ENCODE results near the gene C10orf90. TPM values are rescaled to one million over a fixed set of nuclear protein-coding genes. Genes with fewer than 3 reads are reported as not detected.

Gene C10orf90
- total RNA-seq, 1 experiment from 2014 or later: not detected

GRCh38 chr10:126518218-126519080 lies 152.0 kb downstream of the C10orf90 start:
- no peak for DNase-seq (ENCODE audit: unreplicated experiment)
- peaks cover 17% of the 10 kb centered on the region for H3K4me1 Mint-ChIP-seq (ENCODE audit: insufficient read depth, unreplicated experiment)
- BruUV-seq (replicated peaks): no TSS peak

DNA sequence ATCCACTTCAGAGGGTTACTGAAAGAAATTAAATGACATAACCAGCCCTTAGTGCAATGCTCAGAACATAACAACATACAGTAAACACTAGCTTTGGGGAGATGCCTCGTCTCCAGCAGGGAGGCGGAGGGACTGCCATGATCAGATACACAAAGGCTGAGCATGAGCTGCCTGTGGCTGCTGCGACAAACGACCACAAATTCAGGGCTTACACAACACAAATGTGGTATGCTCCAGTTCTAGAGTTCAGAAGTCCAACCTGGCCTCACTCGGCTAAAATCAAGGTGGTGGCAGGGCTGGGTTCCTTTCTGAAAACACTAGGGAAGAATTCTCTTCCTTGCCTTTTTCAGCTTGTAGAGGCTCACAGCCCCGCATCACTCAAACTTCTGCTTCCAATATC lies 154.0 kb downstream of the C10orf90 start:
- intact Hi-C loops (cut with micrococcal nuclease): no loop called here
- CTCF ChIA-PET: no interaction called here
- TF ChIP-seq CTCF (IDR thresholded peaks at IDR 0.05; ENCODE audit: unreplicated experiment): no peak
- Mint-ChIP-seq H3K36me3 (ENCODE audit: insufficient read depth, unreplicated experiment) (no peaks in the 10 kb centered on the region), H3K9me3 (ENCODE audit: unreplicated experiment) (no peaks in the 10 kb centered on the region), H3K27me3 (ENCODE audit: insufficient read depth, unreplicated experiment) (peaks cover under 1% of the 10 kb centered on the region), H3K4me3 (ENCODE audit: unreplicated experiment) (no peak overlapping the region), H3K4me1 (ENCODE audit: insufficient read depth, unreplicated experiment) (peaks cover 17% of the 10 kb centered on the region), H3K27ac (ENCODE audit: low read depth, unreplicated experiment) (no peak overlapping the region)
- POLR2A ChIA-PET: no interaction called here
- DNase-seq (ENCODE audit: unreplicated experiment): no peak
- no TSS peak for BruUV-seq (replicated peaks)

More at GRCh38 chr10:126518218-126519080, 152.0 kb downstream of the C10orf90 start:
- CTCF ChIA-PET: interaction anchor here (0.9 to 1.2 kb wide), 2 partner anchors 15 to 584 kb away, joined by 3 read pairs; no protein-coding TSS in a partner anchor
- Mint-ChIP-seq H3K27me3 (ENCODE audit: insufficient read depth, unreplicated experiment) (no peaks in the 10 kb centered on the region), H3K36me3 (ENCODE audit: insufficient read depth, unreplicated experiment) (no peaks in the 10 kb centered on the region), H3K27ac (ENCODE audit: low read depth, unreplicated experiment) (no peak overlapping the region), H3K4me3 (ENCODE audit: unreplicated experiment) (no peak overlapping the region), H3K9me3 (ENCODE audit: unreplicated experiment) (no peaks in the 10 kb centered on the region)
- intact Hi-C loops (cut with micrococcal nuclease): no loop called here
- POLR2A ChIA-PET: no interaction called here
- no peak for TF ChIP-seq CTCF (IDR thresholded peaks at IDR 0.05; ENCODE audit: unreplicated experiment)

GRCh38 chr10:126511917-126512479 lies 158.5 kb downstream of the C10orf90 start:
- no peak overlapping the region for H3K27ac Mint-ChIP-seq (ENCODE audit: low read depth, unreplicated experiment)
- no peaks in the 10 kb centered on the region for H3K36me3 Mint-ChIP-seq (ENCODE audit: insufficient read depth, unreplicated experiment)
- no peaks in the 10 kb centered on the region for H3K9me3 Mint-ChIP-seq (ENCODE audit: unreplicated experiment)
- no peak for DNase-seq (ENCODE audit: unreplicated experiment)
- POLR2A ChIA-PET: interaction anchor here (0.7 kb wide), 1 partner anchor 24 kb away, joined by 3 read pairs; no protein-coding TSS in a partner anchor
- no peak overlapping the region for H3K4me3 Mint-ChIP-seq (ENCODE audit: unreplicated experiment)
- no peak for TF ChIP-seq CTCF (IDR thresholded peaks at IDR 0.05; ENCODE audit: unreplicated experiment)
- CTCF ChIA-PET: interaction anchor here (0.6 to 1.7 kb wide), 2 partner anchors 8 to 531 kb away, joined by 3 to 6 read pairs; no protein-coding TSS in a partner anchor
- H3K4me1 Mint-ChIP-seq (ENCODE audit: insufficient read depth, unreplicated experiment): no peaks in the 10 kb centered on the region
- intact Hi-C loops (cut with micrococcal nuclease): no loop called here
- BruUV-seq (replicated peaks): no TSS peak
- peaks cover 14% of the 10 kb centered on the region for H3K27me3 Mint-ChIP-seq (ENCODE audit: insufficient read depth, unreplicated experiment)

DNA sequence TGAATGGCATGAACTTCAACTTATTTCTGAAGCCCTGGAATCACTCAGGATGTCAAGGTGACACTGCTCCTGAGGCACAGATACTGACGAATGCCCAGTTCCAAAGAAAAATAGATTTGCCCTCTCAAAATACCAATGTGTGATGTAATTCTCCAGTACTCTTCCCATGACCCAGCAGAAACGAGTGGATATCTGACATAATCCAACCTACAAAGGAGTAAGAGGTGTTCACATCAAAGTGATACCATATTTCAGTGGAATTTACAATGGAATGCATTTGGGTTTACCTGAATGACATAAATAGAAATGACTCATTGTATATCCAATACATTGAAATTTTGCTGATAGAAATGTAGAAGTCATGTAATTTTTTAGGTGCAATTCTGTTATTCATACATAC lies 161.3 kb downstream of the C10orf90 start:
- no peak overlapping the region for H3K27ac Mint-ChIP-seq (ENCODE audit: low read depth, unreplicated experiment)
- H3K36me3 Mint-ChIP-seq (ENCODE audit: insufficient read depth, unreplicated experiment): no peaks in the 10 kb centered on the region
- no peak for TF ChIP-seq CTCF (IDR thresholded peaks at IDR 0.05; ENCODE audit: unreplicated experiment)
- ChIA-PET POLR2A (no interaction called here), CTCF (no interaction called here)
- no TSS peak for BruUV-seq (replicated peaks)
- intact Hi-C loops (cut with micrococcal nuclease): no loop called here
- DNase-seq (ENCODE audit: unreplicated experiment): no peak
- H3K4me1 Mint-ChIP-seq (ENCODE audit: insufficient read depth, unreplicated experiment): no peaks in the 10 kb centered on the region
- H3K4me3 Mint-ChIP-seq (ENCODE audit: unreplicated experiment): no peak overlapping the region
- no peaks in the 10 kb centered on the region for H3K9me3 Mint-ChIP-seq (ENCODE audit: unreplicated experiment)
- peaks cover 14% of the 10 kb centered on the region for H3K27me3 Mint-ChIP-seq (ENCODE audit: insufficient read depth, unreplicated experiment)
